GM13977 (cell line): ENCODE data around the gene ZNF488.
"Not testable (repeated sequence)": the region's sequence is repeated elsewhere in the genome, so short reads cannot be mapped to it uniquely, and the experiment has no call there.

Source experiments
- DNase-seq: peaks from one replicate; pipeline ENCODE4 v3.0.0; 2012; ENCODE audit warnings: low spot score
- in situ Hi-C: fragments of 300-500 bp; cut with MboI; formaldehyde crosslinking; loops from one replicate; pipeline ENCODE4 v1.12.0; 2022; ENCODE audit warnings: low sequenced_read_pairs, low pct_unique_long_range_greater_than_20kb, mixed read lengths, inconsistent platforms; ENCODE audit not compliant: unreplicated experiment
- TF ChIP-seq, protein P1 (sequence below): IDR thresholded peaks from 2 replicates; pipeline ENCODE4 v1.5.1; 2012; ENCODE audit warnings: mild to moderate bottlenecking, control low read depth; ENCODE audit not compliant: insufficient read depth; ENCODE audit errors: extremely low read depth, missing control alignments

Gene ZNF488

DNA sequence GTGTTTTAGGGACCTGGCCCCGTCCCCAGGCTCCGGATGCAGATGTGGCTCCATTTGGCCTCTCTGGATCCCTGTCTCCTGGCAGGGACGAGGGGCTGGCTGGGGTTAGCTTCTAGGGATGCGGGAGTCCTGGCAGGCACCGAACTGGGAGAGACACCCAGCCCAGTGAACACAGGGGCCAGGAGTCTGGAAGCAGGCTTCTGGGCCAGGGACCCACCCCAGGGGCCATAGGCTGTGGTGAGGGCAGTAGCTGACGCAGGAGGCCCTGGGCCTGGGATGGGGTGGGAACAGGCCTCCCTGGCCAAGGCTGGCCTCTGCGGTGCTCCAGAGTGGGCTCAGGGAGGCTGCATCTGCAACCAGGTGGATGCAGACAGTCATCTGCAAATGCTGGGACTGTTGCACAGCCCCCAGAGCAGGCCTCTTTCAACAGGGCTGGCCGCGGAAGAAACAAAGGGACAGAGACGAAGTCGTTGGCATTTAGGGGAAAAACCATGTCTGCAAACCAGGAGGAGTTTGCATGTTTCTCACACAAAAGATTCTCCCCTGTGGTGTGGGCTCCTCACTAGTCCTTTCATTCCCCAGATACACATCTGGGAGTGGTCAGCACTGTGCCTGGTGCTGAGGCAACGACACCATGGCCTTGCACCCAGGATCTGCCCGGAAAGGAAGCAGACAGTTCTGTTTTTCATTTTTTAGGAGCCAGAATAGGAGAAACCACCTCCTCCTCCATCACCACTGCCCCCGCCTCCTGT, 36.4 kb upstream of the ZNF488 start:
- in situ Hi-C loops: no loop called here
- no peak for DNase-seq
- TF ChIP-seq, protein P1, sequence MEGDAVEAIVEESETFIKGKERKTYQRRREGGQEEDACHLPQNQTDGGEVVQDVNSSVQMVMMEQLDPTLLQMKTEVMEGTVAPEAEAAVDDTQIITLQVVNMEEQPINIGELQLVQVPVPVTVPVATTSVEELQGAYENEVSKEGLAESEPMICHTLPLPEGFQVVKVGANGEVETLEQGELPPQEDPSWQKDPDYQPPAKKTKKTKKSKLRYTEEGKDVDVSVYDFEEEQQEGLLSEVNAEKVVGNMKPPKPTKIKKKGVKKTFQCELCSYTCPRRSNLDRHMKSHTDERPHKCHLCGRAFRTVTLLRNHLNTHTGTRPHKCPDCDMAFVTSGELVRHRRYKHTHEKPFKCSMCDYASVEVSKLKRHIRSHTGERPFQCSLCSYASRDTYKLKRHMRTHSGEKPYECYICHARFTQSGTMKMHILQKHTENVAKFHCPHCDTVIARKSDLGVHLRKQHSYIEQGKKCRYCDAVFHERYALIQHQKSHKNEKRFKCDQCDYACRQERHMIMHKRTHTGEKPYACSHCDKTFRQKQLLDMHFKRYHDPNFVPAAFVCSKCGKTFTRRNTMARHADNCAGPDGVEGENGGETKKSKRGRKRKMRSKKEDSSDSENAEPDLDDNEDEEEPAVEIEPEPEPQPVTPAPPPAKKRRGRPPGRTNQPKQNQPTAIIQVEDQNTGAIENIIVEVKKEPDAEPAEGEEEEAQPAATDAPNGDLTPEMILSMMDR: no peak

DNA sequence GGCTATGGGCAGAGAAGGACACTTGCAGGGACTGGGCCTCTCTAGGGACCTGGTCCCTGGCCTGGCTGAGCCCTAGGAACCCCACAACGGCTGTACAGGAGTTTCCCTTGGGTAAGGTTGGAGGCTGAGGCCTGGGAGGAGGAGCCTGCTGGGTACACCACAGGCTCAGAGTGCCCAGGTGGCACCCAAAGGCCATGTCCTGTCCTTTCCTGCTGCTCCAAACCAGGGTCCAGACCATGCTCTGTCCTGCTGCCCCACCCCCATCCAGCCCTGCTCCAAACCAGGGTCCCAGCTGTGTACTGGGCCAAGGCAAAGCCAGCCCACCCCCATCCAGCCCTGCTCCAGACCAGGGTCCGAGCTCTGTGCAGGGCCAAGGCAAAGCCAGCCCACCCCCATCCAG, 35.3 kb upstream of the ZNF488 start:
- DNase-seq: no peak
- in situ Hi-C loops: no loop called here
- TF ChIP-seq, protein P1: no peak

DNA sequence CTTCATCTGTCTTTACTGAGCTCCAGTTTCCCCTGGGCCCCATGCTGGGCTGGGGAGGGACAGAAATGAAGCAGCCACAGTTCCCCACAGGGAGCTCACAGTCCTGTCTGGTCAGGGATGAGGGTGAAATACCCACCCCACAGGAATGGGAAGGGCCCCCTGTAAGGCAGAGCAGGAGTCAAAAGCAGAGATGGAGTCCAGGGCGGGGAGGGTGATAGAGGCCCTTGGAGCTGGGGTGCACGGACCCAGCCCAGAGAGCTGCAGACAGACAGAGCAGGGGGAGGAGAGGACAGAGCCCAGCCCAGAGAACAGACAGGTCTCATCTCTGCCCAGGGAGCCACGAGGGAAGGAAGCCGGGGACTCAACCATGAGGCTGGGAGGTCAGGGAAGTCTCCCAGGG, 34.9 kb upstream of the ZNF488 start:
- DNase-seq: no peak
- TF ChIP-seq, protein P1: no peak
- in situ Hi-C loops: no loop called here

DNA sequence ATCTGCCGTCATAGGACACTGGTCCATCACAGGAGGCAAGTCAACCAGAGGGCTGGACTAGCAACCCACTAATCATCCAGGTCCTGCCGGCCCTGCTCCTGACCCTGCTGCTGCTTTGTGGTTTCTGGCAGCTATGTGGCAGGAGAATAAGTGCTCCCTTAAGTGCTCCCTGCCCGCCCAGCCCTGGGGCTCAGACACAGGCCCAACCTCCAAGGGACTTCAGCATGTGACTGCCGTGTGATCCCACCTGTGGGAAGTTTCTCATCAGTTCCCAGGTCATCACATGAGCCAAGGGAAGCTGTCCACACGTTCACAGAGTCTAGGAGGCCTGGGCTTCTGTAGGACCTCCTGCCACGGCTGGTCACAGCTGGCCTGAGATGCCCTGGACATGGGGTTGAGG, 34.2 kb upstream of the ZNF488 start:
- TF ChIP-seq, protein P1: no peak
- in situ Hi-C loops: no loop called here
- DNase-seq: no peak

DNA sequence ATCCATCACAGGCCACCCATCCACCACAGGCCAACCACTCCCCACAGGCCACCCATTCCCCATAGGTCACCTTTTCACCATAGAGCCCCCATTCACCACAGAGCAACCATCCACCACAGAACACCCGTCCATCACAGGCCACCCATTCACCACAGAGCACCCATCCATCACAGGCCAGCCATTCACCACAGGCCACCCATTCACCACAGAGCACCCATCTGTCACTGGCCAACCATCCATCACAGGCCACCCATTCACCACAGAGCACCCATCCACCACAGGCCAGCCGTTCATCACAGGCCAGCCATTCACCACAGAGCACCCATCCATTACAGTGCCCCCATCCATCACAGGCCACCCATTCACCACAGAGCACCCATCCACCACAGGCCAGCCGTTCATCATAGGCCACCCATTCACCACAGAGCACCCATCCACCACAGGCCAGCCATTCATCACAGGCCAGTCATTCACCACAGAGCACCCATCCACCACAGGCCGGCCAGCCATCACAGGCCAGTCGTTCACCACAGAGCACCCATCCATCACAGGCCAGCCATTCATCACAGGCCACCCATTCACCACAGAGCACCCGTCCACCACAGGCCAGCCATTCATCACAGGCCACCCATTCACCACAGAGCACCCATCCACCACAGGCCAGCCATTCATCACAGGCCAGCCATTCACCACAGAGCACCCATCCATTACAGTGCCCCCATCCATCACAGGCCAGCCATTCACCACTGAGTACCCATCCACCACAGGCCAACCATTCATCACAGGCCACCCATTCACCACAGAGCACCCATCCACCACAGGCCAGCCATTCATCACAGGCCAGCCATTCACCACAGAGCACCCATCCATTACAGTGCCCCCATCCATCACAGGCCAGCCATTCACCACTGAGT, 32.5 kb upstream of the ZNF488 start:
- DNase-seq, in situ Hi-C loops: not testable (repeated sequence)

DNA sequence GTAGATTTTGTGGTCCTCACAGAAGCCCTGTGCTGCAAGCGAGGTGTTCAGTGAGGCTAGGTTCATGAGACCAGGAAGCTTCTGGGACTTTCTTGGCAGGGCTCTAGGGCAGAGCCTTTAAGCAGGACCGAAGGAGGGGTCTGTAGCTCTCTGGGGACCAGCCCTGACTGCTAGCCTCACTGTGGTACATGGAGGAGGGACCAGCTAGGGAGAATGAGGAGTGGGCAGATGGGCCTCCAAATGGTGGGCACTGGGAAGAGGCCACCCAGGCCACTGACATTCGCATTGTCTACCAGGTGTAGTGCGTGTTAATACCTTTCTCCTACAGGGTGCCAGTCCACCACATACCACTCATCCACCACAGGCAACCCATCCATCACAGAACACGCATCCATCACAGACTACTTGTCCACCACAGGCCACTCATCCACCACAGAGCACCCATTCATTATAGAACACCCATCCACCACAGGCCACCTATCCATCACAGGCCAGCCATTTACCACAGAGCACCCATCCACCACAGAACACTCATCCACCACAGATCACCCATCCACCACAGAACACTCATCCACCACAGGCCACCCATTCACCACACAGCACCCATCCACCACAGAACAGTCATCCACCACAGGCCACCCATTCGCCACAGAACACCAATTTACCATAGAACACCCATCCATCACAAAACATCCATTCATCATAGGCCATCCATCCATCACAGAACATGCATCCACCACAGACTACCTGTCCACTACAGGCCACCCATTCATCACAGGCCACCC, 31.6 kb upstream of the ZNF488 start:
- in situ Hi-C loops: no loop called here
- TF ChIP-seq, protein P1: no peak
- DNase-seq: no peak
